Right atrium auricular region (tissue), 2 donors: ENCODE data around the gene BZW1. TPM values are rescaled to one million over a fixed set of nuclear protein-coding genes. Genes with fewer than 3 reads are reported as not detected.

Experiments used
- DNase-seq: peaks from one replicate; pipeline ENCODE4 v3.0.0-alpha.2; 2019; ENCODE audit warnings: low spot score
- H3K27ac ChIP-seq, 2 donors: fragments of 200-600 bp; sonication (generic); 1 replicate in 1 of 2; 2 replicates in 1 of 2; pipeline ENCODE4 v1.5.1; 2016 to 2019
- H3K27me3 ChIP-seq, 2 donors: fragments of 200-600 bp; sonication (generic); one replicate each; pipeline versions ENCODE4 v1.5.1 to v1.6.0; 2017 to 2019
- H3K36me3 ChIP-seq: fragments of 200-600 bp; sonication (generic); one replicate; pipeline ENCODE4 v1.5.1; 2016
- H3K4me1 ChIP-seq, 2 donors: fragments of 200-600 bp; sonication (generic); one replicate each; pipeline versions ENCODE4 v1.5.1 to v1.6.0; 2017 to 2019
- H3K4me3 ChIP-seq, 2 donors: fragments of 200-600 bp; sonication (generic); 1 replicate in 1 of 2; 2 replicates in 1 of 2; pipeline ENCODE4 v1.5.1; 2017 to 2019; ENCODE audit warnings: mild to moderate bottlenecking in 1 of 2, moderate library complexity in 1 of 2
- H3K9me3 ChIP-seq, 2 donors: fragments of 200-600 bp; sonication (generic); one replicate each; pipeline ENCODE4 v1.5.1; 2019
- total RNA-seq, 2 donors: library from RNA; depleted of rRNA; stranded (reverse); fragments of >200 nt; gene quantifications; one replicate each; pipeline ENCODE4 v1.1.0, GENCODE V29; 2016
- TF ChIP-seq, protein P1 (sequence below), 2 donors: fragments of 200-600 bp; sonication (generic); IDR thresholded peaks; one replicate each; pipeline ENCODE4 v1.5.1; 2019; ENCODE audit warnings: antibody characterized with exemption in 2 of 2

Gene BZW1
- total RNA-seq, 2 donors from 2014 or later = 58.0 to 131 TPM

- H3K27me3 ChIP-seq = no peaks in the 10 kb centered on the region
- peaks cover 0 to 8% of the 10 kb centered on the region in 2 donors for H3K4me1 ChIP-seq
- H3K27ac ChIP-seq = no peak overlapping the region
- no peak overlapping the region for H3K4me3 ChIP-seq
- TF ChIP-seq, protein P1, sequence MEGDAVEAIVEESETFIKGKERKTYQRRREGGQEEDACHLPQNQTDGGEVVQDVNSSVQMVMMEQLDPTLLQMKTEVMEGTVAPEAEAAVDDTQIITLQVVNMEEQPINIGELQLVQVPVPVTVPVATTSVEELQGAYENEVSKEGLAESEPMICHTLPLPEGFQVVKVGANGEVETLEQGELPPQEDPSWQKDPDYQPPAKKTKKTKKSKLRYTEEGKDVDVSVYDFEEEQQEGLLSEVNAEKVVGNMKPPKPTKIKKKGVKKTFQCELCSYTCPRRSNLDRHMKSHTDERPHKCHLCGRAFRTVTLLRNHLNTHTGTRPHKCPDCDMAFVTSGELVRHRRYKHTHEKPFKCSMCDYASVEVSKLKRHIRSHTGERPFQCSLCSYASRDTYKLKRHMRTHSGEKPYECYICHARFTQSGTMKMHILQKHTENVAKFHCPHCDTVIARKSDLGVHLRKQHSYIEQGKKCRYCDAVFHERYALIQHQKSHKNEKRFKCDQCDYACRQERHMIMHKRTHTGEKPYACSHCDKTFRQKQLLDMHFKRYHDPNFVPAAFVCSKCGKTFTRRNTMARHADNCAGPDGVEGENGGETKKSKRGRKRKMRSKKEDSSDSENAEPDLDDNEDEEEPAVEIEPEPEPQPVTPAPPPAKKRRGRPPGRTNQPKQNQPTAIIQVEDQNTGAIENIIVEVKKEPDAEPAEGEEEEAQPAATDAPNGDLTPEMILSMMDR (IDR thresholded peaks at IDR 0.05) = no peak
- DNase-seq = no peak
- no peaks in the 10 kb centered on the region for H3K36me3 ChIP-seq
- no peaks in the 10 kb centered on the region for H3K9me3 ChIP-seq
These were observed 44.4 kb upstream of the BZW1 start for GRCh38 chr2:200767111-200767885.

GRCh38 chr2:200770847-200771246 lies 40.9 kb upstream of the BZW1 start:
- no peak for DNase-seq
- peaks cover 0 to 5% of the 10 kb centered on the region in 2 donors for H3K9me3 ChIP-seq
- peaks cover 0 to 4% of the 10 kb centered on the region in 2 donors for H3K4me1 ChIP-seq
- no peak overlapping the region for H3K27ac ChIP-seq
- TF ChIP-seq, protein P1 (IDR thresholded peaks at IDR 0.05) = no peak
- no peak overlapping the region for H3K4me3 ChIP-seq
- no peaks in the 10 kb centered on the region for H3K36me3 ChIP-seq
- H3K27me3 ChIP-seq = no peaks in the 10 kb centered on the region

DNA sequence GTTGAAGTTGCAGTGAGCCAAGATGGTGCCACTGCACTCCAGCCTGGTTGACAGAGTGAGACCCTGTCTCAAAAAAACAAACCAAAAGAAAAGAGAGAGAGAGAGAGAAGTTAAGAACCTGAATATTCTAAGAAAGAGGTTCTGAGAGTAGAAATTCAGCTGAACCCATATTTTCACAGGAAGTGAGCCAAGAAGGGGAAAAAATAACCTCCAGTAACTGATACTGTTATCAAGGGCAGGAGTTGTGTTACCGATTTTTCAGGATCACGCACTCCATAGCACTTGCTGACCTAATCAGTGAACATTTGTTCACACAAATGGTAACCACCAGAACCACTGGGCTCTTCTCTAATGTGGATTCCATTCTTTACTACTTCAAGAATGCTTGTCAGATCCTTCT lies 39.1 kb upstream of the BZW1 start:
- Histone ChIP-seq H3K4me1 (no peaks in the 10 kb centered on the region), H3K4me3 (no peak overlapping the region), H3K27me3 (no peaks in the 10 kb centered on the region), H3K27ac (no peak overlapping the region), H3K36me3 (no peaks in the 10 kb centered on the region), H3K9me3 (peaks cover 0 to 5% of the 10 kb centered on the region in 2 donors)
- TF ChIP-seq, protein P1 (IDR thresholded peaks at IDR 0.05) = no peak
- DNase-seq = no peak

- no peak overlapping the region for H3K27ac ChIP-seq
- no peak for DNase-seq
- no peaks in the 10 kb centered on the region for H3K36me3 ChIP-seq
- H3K4me1 ChIP-seq = no peaks in the 10 kb centered on the region
- no peak overlapping the region for H3K4me3 ChIP-seq
- H3K27me3 ChIP-seq = no peaks in the 10 kb centered on the region
- TF ChIP-seq, protein P1 (IDR thresholded peaks at IDR 0.05) = no peak
- peaks cover 0 to 5% of the 10 kb centered on the region in 2 donors for H3K9me3 ChIP-seq
These were observed 38.6 kb upstream of the BZW1 start for GRCh38 chr2:200773083-200773482.

DNA sequence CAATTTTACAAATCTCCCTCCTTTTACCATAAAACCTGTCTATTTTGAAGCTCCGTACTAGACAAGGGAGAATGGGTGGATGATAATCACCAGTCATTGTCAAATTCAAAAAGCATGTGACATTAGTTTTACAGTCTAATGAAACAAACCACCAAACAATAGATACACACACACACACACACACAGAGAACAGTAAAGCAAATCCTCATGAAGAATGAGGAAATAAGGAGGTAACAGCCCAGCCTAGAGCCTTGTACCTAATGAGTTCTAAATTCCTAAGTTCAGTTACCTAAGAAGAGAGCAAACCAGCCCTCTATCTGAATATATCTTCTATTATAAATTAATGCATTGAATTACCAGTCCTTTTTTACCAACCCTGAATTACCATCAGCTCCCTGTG lies 36.8 kb upstream of the BZW1 start:
- TF ChIP-seq, protein P1 (IDR thresholded peaks at IDR 0.05) = no peak
- Histone ChIP-seq H3K4me1 (no peaks in the 10 kb centered on the region), H3K4me3 (no peak overlapping the region), H3K36me3 (no peaks in the 10 kb centered on the region), H3K27me3 (no peaks in the 10 kb centered on the region), H3K9me3 (peaks cover 0 to 5% of the 10 kb centered on the region in 2 donors), H3K27ac (no peak overlapping the region)
- DNase-seq = no peak

- H3K4me3 ChIP-seq = no peak overlapping the region
- H3K4me1 ChIP-seq = no peaks in the 10 kb centered on the region
- no peak overlapping the region for H3K27ac ChIP-seq
- H3K36me3 ChIP-seq = no peaks in the 10 kb centered on the region
- DNase-seq = no peak
- H3K27me3 ChIP-seq = no peaks in the 10 kb centered on the region
- TF ChIP-seq, protein P1 (IDR thresholded peaks at IDR 0.05) = no peak
- H3K9me3 ChIP-seq = peaks cover 0 to 5% of the 10 kb centered on the region in 2 donors
These were observed 34.4 kb upstream of the BZW1 start for GRCh38 chr2:200777275-200777674.
